ENCODE data around the gene VWC2L.

VWC2L gene

GRCh38 chr2:214542295-214542694, 131.4 kb downstream of the VWC2L start:
- H3K27me3 ChIP-seq (ENCODE audit: control insufficient read depth, low read length): no peaks in the 10 kb centered on the region
- TF ChIP-seq EZH2phosphoT487 (IDR thresholded peaks at IDR 0.05; ENCODE audit: borderline replicate concordance, low read length): no peak
- TF ChIP-seq CTCF (IDR thresholded peaks at IDR 0.05; ENCODE audit: low read depth, low read length, poor library complexity, severe bottlenecking): no peak

GRCh38 chr2:214542866-214543265, 132.0 kb downstream of the VWC2L start:
- Histone ChIP-seq H3F3A (ENCODE audit: control insufficient read depth, insufficient read depth) (no peaks in the 10 kb centered on the region), H3K9me2 (replicated peaks; ENCODE audit: control insufficient read depth, low read length) (no peaks in the 10 kb centered on the region), H3K4me2 (ENCODE audit: low read length) (no peak overlapping the region), H3K79me2 (ENCODE audit: control insufficient read depth, low read length) (no peaks in the 10 kb centered on the region), H3K27ac (ENCODE audit: low read depth, low read length) (no peak overlapping the region), H3K9me3 (ENCODE audit: control insufficient read depth, insufficient read depth, low read length) (no peaks in the 10 kb centered on the region), H4K20me1 (ENCODE audit: control insufficient read depth, insufficient read depth, low read depth, low read length) (no peaks in the 10 kb centered on the region), H3K27me3 (ENCODE audit: control insufficient read depth, low read length) (no peaks in the 10 kb centered on the region), H3K4me1 (ENCODE audit: control insufficient read depth, low read length) (no peaks in the 10 kb centered on the region), H3K36me3 (ENCODE audit: control insufficient read depth, low read length) (no peaks in the 10 kb centered on the region), H3K4me3 (ENCODE audit: low read length) (no peak overlapping the region)
- no peak for TF ChIP-seq EZH2phosphoT487 (IDR thresholded peaks at IDR 0.05; ENCODE audit: borderline replicate concordance, low read length)
- TF ChIP-seq CTCF (IDR thresholded peaks at IDR 0.05; ENCODE audit: low read depth, low read length, poor library complexity, severe bottlenecking): no peak

More at GRCh38 chr2:214542295-214542694, 131.4 kb downstream of the VWC2L start:
- no peaks in the 10 kb centered on the region for H3K9me3 ChIP-seq (ENCODE audit: control insufficient read depth, insufficient read depth, low read length)
- no peaks in the 10 kb centered on the region for H3F3A ChIP-seq (ENCODE audit: control insufficient read depth, insufficient read depth)
- no peaks in the 10 kb centered on the region for H3K79me2 ChIP-seq (ENCODE audit: control insufficient read depth, low read length)
- H3K4me2 ChIP-seq (ENCODE audit: low read length): no peak overlapping the region
- no peaks in the 10 kb centered on the region for H4K20me1 ChIP-seq (ENCODE audit: control insufficient read depth, insufficient read depth, low read depth, low read length)
- no peak overlapping the region for H3K4me3 ChIP-seq (ENCODE audit: low read length)
- H3K9me2 ChIP-seq (replicated peaks; ENCODE audit: control insufficient read depth, low read length): no peaks in the 10 kb centered on the region
- no peaks in the 10 kb centered on the region for H3K4me1 ChIP-seq (ENCODE audit: control insufficient read depth, low read length)
- no peaks in the 10 kb centered on the region for H3K36me3 ChIP-seq (ENCODE audit: control insufficient read depth, low read length)
- no peak overlapping the region for H3K27ac ChIP-seq (ENCODE audit: low read depth, low read length)

- H3F3A ChIP-seq (ENCODE audit: control insufficient read depth, insufficient read depth): no peaks in the 10 kb centered on the region
- H3K4me2 ChIP-seq (ENCODE audit: low read length): no peak overlapping the region
- H3K4me1 ChIP-seq (ENCODE audit: control insufficient read depth, low read length): no peaks in the 10 kb centered on the region
- no peaks in the 10 kb centered on the region for H3K9me3 ChIP-seq (ENCODE audit: control insufficient read depth, insufficient read depth, low read length)
- H3K4me3 ChIP-seq (ENCODE audit: low read length): no peak overlapping the region
- H3K36me3 ChIP-seq (ENCODE audit: control insufficient read depth, low read length): no peaks in the 10 kb centered on the region
- TF ChIP-seq CTCF (IDR thresholded peaks at IDR 0.05; ENCODE audit: low read depth, low read length, poor library complexity, severe bottlenecking) (no peak), EZH2phosphoT487 (IDR thresholded peaks at IDR 0.05; ENCODE audit: borderline replicate concordance, low read length) (no peak)
- no peaks in the 10 kb centered on the region for H3K9me2 ChIP-seq (replicated peaks; ENCODE audit: control insufficient read depth, low read length)
- no peaks in the 10 kb centered on the region for H3K79me2 ChIP-seq (ENCODE audit: control insufficient read depth, low read length)
- H3K27ac ChIP-seq (ENCODE audit: low read depth, low read length): no peak overlapping the region
- H4K20me1 ChIP-seq (ENCODE audit: control insufficient read depth, insufficient read depth, low read depth, low read length): no peaks in the 10 kb centered on the region
- H3K27me3 ChIP-seq (ENCODE audit: control insufficient read depth, low read length): no peaks in the 10 kb centered on the region
These were observed 132.6 kb downstream of the VWC2L start for GRCh38 chr2:214543386-214543955.
